GM23338 (cell line): ENCODE data around the gene PISD. TPM values are rescaled to one million over a fixed set of nuclear protein-coding genes. Genes with fewer than 3 reads are reported as not detected.

Source experiments
- ATAC-seq: fragments of 200-7000 bp; cut with Tn5 transposase; 3 replicates; pipeline ENCODE4 v1.9.1; 2020
- DNase-seq: peaks from one replicate; pipeline ENCODE4 v3.0.0-alpha.2; 2015; ENCODE audit warnings: low spot score
- H2AFZ ChIP-seq: fragments of 200-600 bp; sonication (generic); 2 replicates; pipeline ENCODE4 v1.8.0; 2016; ENCODE audit warnings: antibody characterized with exemption, mild to moderate bottlenecking, moderate library complexity
- H3F3A ChIP-seq: fragments of 200-600 bp; sonication (generic); replicated peaks from 2 replicates; pipeline ENCODE4 v1.8.0; 2017; ENCODE audit warnings: antibody characterized with exemption, mixed run types, low read depth
- H3K27ac ChIP-seq: fragments of 200-600 bp; sonication (generic); 2 replicates; pipeline ENCODE4 v1.6.1; 2016; ENCODE audit warnings: low read depth
- H3K27me3 ChIP-seq: fragments of 200-600 bp; sonication (generic); 2 replicates; pipeline ENCODE4 v1.8.0; 2016; ENCODE audit warnings: mild to moderate bottlenecking, mixed run types, moderate library complexity; ENCODE audit not compliant: insufficient read depth
- H3K36me3 ChIP-seq: fragments of 200-600 bp; sonication (generic); 2 replicates; pipeline ENCODE4 v1.8.0; 2016; ENCODE audit warnings: mild to moderate bottlenecking; ENCODE audit not compliant: insufficient read depth
- H3K4me1 ChIP-seq: fragments of 200-600 bp; sonication (generic); 2 replicates; pipeline ENCODE4 v1.8.0; 2016; ENCODE audit warnings: mild to moderate bottlenecking, moderate library complexity; ENCODE audit not compliant: insufficient read depth
- H3K4me2 ChIP-seq: fragments of 200-600 bp; sonication (generic); 2 replicates; pipeline ENCODE4 v1.7.1; 2017; ENCODE audit warnings: mixed run types
- H3K4me3 ChIP-seq: fragments of 200-600 bp; sonication (generic); 2 replicates; pipeline ENCODE4 v1.6.1; 2016; ENCODE audit warnings: mixed run types
- H3K79me2 ChIP-seq: fragments of 200-600 bp; sonication (generic); replicated peaks from 2 replicates; pipeline ENCODE4 v1.8.0; 2017; ENCODE audit warnings: mild to moderate bottlenecking; ENCODE audit not compliant: insufficient read depth
- H3K9me2 ChIP-seq: fragments of 200-600 bp; sonication (generic); 2 replicates; pipeline ENCODE4 v1.8.0; 2017; ENCODE audit not compliant: insufficient read depth
- H4K20me1 ChIP-seq: fragments of 200-600 bp; sonication (generic); replicated peaks from 2 replicates; pipeline ENCODE4 v1.8.0; 2017; ENCODE audit warnings: mild to moderate bottlenecking; ENCODE audit not compliant: insufficient read depth
- H3K27ac Mint-ChIP-seq: 2 replicates; pipeline ENCODE4 v1.8.0; 2020; ENCODE audit warnings: inconsistent platforms, mild to moderate bottlenecking, moderate library complexity, mixed read lengths
- H3K27me3 Mint-ChIP-seq: 3 replicates; pipeline ENCODE4 v1.8.0; 2022; ENCODE audit warnings: low read depth, mild to moderate bottlenecking, moderate library complexity, mixed read lengths, inconsistent platforms; ENCODE audit not compliant: insufficient read depth, poor library complexity
- H3K36me3 Mint-ChIP-seq: 3 replicates; pipeline ENCODE4 v1.8.0; 2021; ENCODE audit warnings: low read depth, mild to moderate bottlenecking, inconsistent platforms, moderate library complexity, mixed read lengths
- H3K4me1 Mint-ChIP-seq: 3 replicates; pipeline ENCODE4 v1.8.0; 2020; ENCODE audit warnings: mild to moderate bottlenecking, inconsistent platforms, mixed read lengths
- H3K4me3 Mint-ChIP-seq: 3 replicates; pipeline ENCODE4 v1.8.0; 2021; ENCODE audit warnings: moderate library complexity, mild to moderate bottlenecking, inconsistent platforms, mixed read lengths
- H3K9me3 Mint-ChIP-seq: 3 replicates; pipeline ENCODE4 v1.8.0; 2020; ENCODE audit warnings: moderate library complexity, mild to moderate bottlenecking, inconsistent platforms, mixed read lengths
- CREB1 ChIP-seq: fragments of 250-450 bp; sonication (Bioruptor Pico); IDR thresholded peaks from 2 replicates; pipeline ENCODE4 v1.5.0; 2020; ENCODE audit warnings: low read depth, mild to moderate bottlenecking, moderate library complexity
- CTCF ChIP-seq, 2 experiments: fragments of 200-600 bp in 1 of 2; sonication (generic) in 1 of 2; conservative IDR thresholded peaks; 2 replicates each; pipeline versions ENCODE4 v1.5.1 to v1.6.1; 2016 to 2017; ENCODE audit warnings: antibody characterized with exemption in 2 of 2, low read depth in 2 of 2, mild to moderate bottlenecking in 2 of 2, moderate library complexity in 1 of 2
- EZH2phosphoT487 ChIP-seq: fragments of 200-600 bp; sonication (generic); IDR thresholded peaks from one replicate; pipeline ENCODE4 v1.8.1; 2018; ENCODE audit warnings: antibody characterized with exemption; ENCODE audit not compliant: unreplicated experiment
- JUNB ChIP-seq: IDR thresholded peaks from one replicate; pipeline ENCODE4 v1.6.1; 2016; ENCODE audit warnings: antibody characterized with exemption; ENCODE audit not compliant: unreplicated experiment
- STAT1 ChIP-seq: IDR thresholded peaks from one replicate; pipeline ENCODE4 v1.6.1; 2016; ENCODE audit warnings: antibody characterized with exemption; ENCODE audit not compliant: unreplicated experiment
- ZNF114 ChIP-seq: fragments of 250-450 bp; sonication (Bioruptor Pico); IDR thresholded peaks from 2 replicates; pipeline ENCODE4 v1.5.0; 2020; ENCODE audit warnings: mild to moderate bottlenecking, moderate library complexity
- polyA plus RNA-seq: library from polyadenylated mRNA; unstranded; fragments of >200 nt; fragmentation: Nextera tagmentation; extraction: Ambion mirVana; gene quantifications from 2 replicates; pipeline ENCODE4 v1.2.1, GENCODE V29; 2016
- total RNA-seq: library from RNA; depleted of rRNA; stranded (reverse); fragments of >200 nt; shearing (Covaris generic); gene quantifications from 2 replicates; pipeline ENCODE4 v1.2.3, GENCODE V29; 2014
- TF ChIP-seq, protein P1 (sequence below): IDR thresholded peaks from 2 replicates; pipeline ENCODE4 v1.6.1; 2016; ENCODE audit warnings: antibody characterized with exemption
- TF ChIP-seq, protein P2 (sequence below): fragments of 250-450 bp; sonication (Bioruptor Pico); IDR thresholded peaks from 2 replicates; pipeline ENCODE4 v1.5.0; 2020; ENCODE audit warnings: mild to moderate bottlenecking, moderate library complexity

The PISD gene
- total and polyA plus RNA-seq, 2 experiments from 2014 or later = 43.1 to 54.5 TPM

DNA sequence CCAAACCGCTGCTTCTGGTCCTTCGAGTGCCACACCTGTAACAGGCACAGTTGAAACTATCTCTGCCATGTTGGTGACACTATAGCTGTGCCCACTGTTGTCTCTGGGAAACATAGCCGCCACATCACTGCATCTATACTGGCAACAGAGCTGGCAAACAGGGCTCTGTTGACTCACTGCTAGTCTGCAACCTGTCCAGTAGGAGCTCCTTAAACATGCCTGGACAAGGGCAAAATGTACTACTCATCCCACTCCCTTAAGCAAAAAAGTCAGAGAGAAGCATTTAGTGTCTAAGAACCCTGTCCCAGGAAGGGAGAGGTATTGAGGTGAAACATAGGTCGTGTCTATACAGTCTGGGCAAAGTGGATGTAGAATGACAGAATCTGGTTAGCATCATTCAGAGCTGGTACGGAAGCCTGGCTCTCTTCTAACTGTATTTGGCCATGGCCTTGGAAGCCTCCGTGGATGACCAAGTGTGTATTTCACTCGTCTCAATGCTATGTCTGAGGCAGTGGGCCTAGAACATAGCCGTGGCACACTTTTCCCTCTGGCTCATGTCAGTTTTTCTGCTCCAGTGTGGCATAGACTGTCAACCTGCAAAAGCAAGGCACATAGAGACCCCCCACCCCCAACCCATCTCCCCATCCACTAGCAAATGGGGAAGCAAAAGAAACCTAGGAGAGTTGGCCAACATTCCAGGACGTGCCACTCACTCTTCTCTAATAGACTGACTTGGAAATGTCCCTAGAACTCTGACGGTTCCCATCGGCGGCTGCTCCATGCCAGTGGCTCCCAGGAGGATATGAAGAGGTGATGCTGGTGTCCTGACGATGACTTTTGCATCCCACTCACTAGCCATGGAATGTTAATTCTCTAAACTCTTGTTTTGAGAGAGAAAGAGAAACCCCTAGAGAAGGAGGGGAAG is 21.4 kb upstream of the PISD start (continued):
- TF ChIP-seq CTCF (conservative IDR thresholded peaks at IDR 0.05; ENCODE audit: low read depth in 2 of 2) (no peak), JUNB (no peak), EZH2phosphoT487 (no peak)

DNA sequence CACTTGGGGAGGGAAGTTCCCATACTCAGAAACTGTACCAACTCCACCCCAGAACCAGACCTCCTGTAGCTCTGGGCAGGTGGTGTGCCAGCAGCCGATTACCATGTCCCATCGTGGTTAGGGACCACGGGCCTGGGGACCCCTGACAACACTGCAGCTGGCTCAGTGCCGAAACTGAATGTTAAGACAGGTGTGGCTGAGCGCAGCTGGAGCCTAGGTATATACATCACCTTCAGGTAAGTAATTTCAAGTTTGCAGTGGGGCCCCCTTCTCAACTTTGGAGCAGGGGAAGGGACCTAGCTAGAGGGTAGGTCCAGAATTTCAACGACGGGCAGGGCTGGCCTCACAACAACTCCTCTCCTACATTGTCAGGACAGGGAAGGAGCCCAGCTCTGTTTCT is 20.7 kb upstream of the PISD start:
- peaks cover 31% of the 10 kb centered on the region for H3K36me3 Mint-ChIP-seq
- Histone ChIP-seq H3F3A (no peaks in the 10 kb centered on the region), H3K9me2 (no peaks in the 10 kb centered on the region), H3K36me3 (peaks cover 17% of the 10 kb centered on the region), H3K4me1 (no peaks in the 10 kb centered on the region), H3K4me2 (no peak overlapping the region), H2AFZ (no peak overlapping the region), H3K79me2 (no peaks in the 10 kb centered on the region), H4K20me1 (no peaks in the 10 kb centered on the region), H3K4me3 (no peak overlapping the region), H3K27ac (no peak overlapping the region), H3K27me3 (no peaks in the 10 kb centered on the region)
- no peak overlapping the region for H3K27ac Mint-ChIP-seq
- no peaks in the 10 kb centered on the region for H3K4me1 Mint-ChIP-seq
- no peak for ATAC-seq
- no peaks in the 10 kb centered on the region for H3K9me3 Mint-ChIP-seq
- peaks cover 2% of the 10 kb centered on the region for H3K27me3 Mint-ChIP-seq
- H3K4me3 Mint-ChIP-seq = no peak overlapping the region
- TF ChIP-seq, protein P1, sequence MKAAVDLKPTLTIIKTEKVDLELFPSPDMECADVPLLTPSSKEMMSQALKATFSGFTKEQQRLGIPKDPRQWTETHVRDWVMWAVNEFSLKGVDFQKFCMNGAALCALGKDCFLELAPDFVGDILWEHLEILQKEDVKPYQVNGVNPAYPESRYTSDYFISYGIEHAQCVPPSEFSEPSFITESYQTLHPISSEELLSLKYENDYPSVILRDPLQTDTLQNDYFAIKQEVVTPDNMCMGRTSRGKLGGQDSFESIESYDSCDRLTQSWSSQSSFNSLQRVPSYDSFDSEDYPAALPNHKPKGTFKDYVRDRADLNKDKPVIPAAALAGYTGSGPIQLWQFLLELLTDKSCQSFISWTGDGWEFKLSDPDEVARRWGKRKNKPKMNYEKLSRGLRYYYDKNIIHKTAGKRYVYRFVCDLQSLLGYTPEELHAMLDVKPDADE = no peak
- DNase-seq = no peak

GRCh38 chr22:31681349-31682345 is 19.6 kb upstream of the PISD start:
- Histone ChIP-seq H4K20me1 (no peaks in the 10 kb centered on the region), H3K27ac (no peak overlapping the region), H3K79me2 (no peaks in the 10 kb centered on the region), H3K4me2 (no peak overlapping the region), H3K9me2 (no peaks in the 10 kb centered on the region), H3F3A (no peaks in the 10 kb centered on the region), H2AFZ (no peak overlapping the region), H3K4me3 (no peak overlapping the region), H3K36me3 (peaks cover 10% of the 10 kb centered on the region), H3K4me1 (no peaks in the 10 kb centered on the region), H3K27me3 (no peaks in the 10 kb centered on the region)
- no peak for ATAC-seq
- H3K4me1 Mint-ChIP-seq = no peaks in the 10 kb centered on the region
- H3K27me3 Mint-ChIP-seq = peaks cover 4% of the 10 kb centered on the region
- no peak overlapping the region; the same call in 1 of the 2 replicates for H3K27ac Mint-ChIP-seq
- no peak for DNase-seq
- peaks cover 20% of the 10 kb centered on the region for H3K36me3 Mint-ChIP-seq
- H3K4me3 Mint-ChIP-seq = no peak overlapping the region
- H3K9me3 Mint-ChIP-seq = no peaks in the 10 kb centered on the region; the same call in 2 of the 3 replicates
- TF ChIP-seq ZNF114 (CRISPR knock-in tag) (no peak), STAT1 (no peak), CREB1 (no peak)
- TF ChIP-seq, protein P2, sequence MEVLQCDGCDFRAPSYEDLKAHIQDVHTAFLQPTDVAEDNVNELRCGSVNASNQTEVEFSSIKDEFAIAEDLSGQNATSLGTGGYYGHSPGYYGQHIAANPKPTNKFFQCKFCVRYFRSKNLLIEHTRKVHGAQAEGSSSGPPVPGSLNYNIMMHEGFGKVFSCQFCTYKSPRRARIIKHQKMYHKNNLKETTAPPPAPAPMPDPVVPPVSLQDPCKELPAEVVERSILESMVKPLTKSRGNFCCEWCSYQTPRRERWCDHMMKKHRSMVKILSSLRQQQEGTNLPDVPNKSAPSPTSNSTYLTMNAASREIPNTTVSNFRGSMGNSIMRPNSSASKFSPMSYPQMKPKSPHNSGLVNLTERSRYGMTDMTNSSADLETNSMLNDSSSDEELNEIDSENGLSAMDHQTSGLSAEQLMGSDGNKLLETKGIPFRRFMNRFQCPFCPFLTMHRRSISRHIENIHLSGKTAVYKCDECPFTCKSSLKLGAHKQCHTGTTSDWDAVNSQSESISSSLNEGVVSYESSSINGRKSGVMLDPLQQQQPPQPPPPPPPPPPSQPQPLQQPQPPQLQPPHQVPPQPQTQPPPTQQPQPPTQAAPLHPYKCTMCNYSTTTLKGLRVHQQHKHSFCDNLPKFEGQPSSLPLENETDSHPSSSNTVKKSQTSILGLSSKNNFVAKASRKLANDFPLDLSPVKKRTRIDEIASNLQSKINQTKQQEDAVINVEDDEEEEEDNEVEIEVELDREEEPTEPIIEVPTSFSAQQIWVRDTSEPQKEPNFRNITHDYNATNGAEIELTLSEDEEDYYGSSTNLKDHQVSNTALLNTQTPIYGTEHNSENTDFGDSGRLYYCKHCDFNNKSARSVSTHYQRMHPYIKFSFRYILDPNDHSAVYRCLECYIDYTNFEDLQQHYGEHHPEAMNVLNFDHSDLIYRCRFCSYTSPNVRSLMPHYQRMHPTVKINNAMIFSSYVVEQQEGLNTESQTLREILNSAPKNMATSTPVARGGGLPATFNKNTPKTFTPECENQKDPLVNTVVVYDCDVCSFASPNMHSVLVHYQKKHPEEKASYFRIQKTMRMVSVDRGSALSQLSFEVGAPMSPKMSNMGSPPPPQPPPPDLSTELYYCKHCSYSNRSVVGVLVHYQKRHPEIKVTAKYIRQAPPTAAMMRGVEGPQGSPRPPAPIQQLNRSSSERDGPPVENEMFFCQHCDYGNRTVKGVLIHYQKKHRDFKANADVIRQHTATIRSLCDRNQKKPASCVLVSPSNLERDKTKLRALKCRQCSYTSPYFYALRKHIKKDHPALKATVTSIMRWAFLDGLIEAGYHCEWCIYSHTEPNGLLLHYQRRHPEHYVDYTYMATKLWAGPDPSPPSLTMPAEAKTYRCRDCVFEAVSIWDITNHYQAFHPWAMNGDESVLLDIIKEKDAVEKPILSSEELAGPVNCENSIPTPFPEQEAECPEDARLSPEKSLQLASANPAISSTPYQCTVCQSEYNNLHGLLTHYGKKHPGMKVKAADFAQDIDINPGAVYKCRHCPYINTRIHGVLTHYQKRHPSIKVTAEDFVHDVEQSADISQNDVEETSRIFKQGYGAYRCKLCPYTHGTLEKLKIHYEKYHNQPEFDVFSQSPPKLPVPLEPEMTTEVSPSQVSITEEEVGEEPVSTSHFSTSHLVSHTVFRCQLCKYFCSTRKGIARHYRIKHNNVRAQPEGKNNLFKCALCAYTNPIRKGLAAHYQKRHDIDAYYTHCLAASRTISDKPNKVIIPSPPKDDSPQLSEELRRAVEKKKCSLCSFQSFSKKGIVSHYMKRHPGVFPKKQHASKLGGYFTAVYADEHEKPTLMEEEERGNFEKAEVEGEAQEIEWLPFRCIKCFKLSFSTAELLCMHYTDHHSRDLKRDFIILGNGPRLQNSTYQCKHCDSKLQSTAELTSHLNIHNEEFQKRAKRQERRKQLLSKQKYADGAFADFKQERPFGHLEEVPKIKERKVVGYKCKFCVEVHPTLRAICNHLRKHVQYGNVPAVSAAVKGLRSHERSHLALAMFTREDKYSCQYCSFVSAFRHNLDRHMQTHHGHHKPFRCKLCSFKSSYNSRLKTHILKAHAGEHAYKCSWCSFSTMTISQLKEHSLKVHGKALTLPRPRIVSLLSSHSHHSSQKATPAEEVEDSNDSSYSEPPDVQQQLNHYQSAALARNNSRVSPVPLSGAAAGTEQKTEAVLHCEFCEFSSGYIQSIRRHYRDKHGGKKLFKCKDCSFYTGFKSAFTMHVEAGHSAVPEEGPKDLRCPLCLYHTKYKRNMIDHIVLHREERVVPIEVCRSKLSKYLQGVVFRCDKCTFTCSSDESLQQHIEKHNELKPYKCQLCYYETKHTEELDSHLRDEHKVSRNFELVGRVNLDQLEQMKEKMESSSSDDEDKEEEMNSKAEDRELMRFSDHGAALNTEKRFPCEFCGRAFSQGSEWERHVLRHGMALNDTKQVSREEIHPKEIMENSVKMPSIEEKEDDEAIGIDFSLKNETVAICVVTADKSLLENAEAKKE = no peak
